Umbilical cord (tissue), 2 donors: ENCODE results near the gene MYL9. TPM values are rescaled to one million over a fixed set of nuclear protein-coding genes. Genes with fewer than 3 reads are reported as not detected.
A peak's percentile ranks its signal among the peaks of the same experiment; 100 is the strongest.
"Not testable (repeated sequence)": the region's sequence is repeated elsewhere in the genome, so short reads cannot be mapped to it uniquely, and the experiment has no call there.

Source experiments
- DNase-seq: peaks from one replicate; pipeline ENCODE4 v3.0.0-alpha.2; 2015; ENCODE audit warnings: low spot score
- total RNA-seq: library from RNA; depleted of rRNA; stranded (reverse); fragments of >200 nt; gene quantifications from one replicate; pipeline ENCODE4 v1.2.3, GENCODE V29; 2014; ENCODE audit warnings: low replicate concordance; ENCODE audit not compliant: insufficient read depth

The MYL9 gene
- total RNA-seq = 46.5 TPM

DNA sequence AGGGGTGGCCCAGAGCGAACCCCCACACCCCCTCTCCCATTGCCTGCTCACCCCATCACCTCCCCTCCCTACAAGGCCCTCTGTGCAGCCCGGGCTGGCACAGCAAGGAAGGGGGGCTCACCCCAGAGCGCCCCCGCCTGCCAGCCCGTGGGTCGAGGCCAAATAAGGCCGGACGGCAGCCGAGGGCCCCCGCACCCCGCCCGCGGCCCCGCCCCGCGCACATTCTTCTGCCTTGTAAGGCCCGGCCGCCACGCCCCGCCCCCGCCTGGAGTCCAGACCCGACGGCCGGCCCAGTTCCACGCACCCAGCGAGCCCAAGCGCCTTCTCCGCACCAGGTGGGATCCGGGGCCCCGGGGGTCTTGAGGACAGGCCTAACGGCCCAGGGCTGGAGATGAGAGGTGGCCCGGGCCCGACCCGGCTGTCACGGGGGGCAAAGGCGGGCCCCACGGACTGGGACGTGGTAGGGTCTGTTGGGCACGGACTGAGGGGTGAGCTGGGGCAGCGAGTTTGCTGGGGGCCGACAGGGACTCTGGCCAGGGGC lies at the start of gene MYL9:
Gene MYL9, plus strand, starts transcription at position 293 of the 541 bp plus-strand sequence. CDS start 3,366 bp downstream, outside the sequence.
- DNase-seq = peak; percentile 92

DNA sequence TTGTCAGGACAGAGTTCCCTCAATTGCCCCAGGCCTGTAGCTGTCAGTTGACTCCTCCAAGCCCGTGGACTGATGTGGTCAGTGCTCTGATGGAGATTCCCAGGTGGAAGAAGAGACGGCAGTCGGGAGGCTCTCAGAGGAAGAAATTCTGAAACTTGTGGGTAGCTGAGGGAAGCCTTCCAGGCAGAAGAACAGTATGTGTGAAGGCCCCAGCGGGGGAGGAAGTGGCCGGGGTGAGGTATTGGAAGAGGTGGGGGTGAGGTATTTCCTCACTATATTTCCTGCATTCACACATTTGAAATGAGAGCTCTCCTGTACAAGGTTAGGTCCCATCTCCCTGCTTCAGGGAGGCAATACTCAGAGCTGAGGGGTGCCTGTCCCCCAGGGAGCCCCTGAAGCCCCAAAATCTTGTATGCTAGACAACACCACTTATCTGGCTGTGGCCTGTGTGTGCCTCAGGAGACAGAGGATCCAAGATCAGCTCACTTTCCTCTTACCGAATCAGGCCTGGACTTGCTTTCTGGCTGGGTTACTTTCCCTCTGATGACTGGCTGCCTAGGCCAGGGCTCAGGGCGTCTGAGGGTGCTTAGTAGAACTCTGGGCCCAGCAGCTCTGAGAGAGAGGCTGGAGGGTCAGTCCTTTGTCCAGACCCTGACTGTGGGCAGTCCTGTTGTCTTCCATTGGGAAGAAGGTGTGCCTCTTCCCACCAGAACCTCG lies 49.3 kb upstream of the MYL9 start:
- peak; percentile 23 for DNase-seq

DNA sequence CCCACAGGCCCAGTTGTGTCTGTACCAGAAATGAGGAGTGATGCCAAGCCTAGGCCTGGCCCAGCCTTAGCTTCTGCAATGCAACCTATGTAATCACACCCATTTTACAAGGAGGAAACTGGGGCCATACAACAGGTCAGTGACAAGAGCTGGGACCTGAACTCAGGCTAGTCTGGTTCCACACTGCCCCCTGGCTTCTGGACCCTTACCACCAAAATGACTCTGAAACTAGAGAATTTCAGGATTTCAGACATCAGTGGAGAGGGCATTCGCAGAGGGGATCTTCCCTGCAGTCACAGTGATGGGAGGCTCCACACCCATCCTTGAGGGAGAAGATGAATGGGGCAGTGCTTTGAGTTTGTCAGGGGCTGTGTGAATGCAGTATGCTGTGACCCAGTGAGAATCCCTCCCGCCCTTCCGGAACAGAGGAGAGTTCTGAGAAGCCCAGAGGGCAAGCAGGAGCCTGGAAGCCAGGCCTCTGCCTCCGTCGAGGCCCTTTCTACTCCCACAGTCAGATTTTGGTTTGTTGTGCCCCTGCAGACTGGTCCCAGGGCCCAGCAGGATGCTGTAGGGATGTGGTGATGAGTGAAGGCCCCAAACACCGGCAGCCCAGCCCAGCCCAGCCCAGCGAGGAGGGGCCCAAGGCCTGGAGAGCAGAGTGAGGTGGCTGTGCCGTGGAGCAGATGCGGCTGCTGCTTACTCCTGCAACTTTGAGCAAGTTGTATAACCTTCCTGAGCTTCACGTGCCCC lies 48.1 kb upstream of the MYL9 start:
- DNase-seq = no peak

DNA sequence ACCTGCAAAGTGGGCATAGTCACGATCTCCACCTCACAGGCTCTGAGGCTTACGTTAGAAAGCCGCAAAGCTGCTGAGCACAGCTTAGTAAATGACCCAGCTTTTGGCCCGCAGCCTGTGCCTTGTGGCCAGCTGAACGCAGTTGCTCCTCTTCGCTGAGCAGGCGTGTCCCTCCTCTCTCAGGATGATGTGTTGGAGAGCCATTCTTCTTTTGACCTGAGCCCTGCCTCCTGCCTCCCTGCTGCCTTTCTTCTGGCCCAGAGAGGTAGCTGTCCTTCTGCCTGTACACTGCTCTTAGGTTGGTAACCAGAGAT lies 47.6 kb upstream of the MYL9 start:
- no peak for DNase-seq

DNA sequence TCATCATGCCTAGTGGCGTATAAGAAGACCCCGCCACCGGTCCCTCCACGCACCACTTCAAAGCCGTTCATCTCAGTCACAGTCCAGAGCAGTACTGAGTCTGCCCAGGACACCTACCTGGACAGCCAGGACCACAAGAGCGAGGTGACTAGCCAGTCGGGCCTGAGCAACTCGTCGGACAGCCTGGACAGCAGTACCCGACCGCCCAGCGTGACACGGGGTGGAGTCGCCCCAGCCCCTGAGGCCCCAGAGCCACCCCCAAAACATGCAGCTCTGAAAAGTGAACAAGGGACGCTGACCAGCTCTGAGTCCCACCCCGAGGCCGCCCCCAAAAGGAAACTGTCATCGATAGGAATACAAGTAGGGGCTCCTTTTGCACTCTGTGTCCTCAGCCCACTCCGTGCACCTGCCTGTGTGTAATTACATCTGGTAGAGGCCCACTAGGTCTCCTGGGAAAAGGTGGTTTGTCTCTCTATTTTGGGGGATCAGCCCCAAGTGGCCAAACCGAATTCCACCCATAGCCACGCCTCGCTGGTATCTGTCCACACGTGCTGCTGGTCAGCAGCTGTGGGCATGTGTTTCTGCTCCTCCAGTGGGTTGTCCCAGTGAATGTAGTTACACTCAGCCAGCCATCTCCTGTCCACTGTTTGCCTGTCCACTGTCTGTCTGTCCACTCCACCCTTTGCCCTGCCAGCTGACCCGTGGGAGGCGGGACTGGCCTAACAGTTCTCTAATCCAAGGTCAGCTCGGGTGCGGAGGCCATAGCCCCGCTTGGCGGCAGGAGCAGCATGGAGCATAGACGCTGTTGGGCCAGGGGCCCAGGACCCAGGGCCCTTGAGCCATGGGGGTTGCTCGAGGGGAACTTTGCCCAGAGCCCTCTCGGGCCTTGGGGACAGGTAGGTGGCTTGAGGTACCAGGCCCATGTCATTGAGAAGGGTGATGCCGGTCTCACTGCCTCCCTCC lies 44.3 kb upstream of the MYL9 start:
- no peak for DNase-seq

DNA sequence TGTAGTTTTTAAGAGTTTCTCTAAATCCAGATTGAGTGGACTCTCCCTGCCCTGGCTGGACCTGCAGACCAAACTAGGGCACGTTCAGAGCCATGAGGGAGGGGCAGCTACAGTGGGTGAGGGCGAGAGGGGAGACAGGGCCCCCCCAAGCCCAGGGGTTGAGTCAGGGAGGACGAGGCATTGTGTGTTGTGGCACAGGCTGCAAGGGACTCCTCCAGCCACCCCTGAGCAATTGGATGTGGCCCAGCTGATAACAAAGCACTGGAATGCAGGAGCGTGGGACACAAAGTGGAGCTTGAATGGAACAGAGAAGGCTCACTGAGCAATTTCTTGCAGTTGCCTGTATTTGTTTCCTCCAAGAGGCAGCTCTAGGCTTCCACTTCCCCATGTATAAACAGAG lies 43.5 kb upstream of the MYL9 start:
- no peak for DNase-seq

- DNase-seq = no peak
These were observed 42.7 kb upstream of the MYL9 start for GRCh38 chr20:36498386-36499179.

GRCh38 chr20:36499211-36499610 lies 42.1 kb upstream of the MYL9 start:
- DNase-seq = no peak

GRCh38 chr20:36499723-36500501 lies 41.4 kb upstream of the MYL9 start:
- no peak for DNase-seq

DNA sequence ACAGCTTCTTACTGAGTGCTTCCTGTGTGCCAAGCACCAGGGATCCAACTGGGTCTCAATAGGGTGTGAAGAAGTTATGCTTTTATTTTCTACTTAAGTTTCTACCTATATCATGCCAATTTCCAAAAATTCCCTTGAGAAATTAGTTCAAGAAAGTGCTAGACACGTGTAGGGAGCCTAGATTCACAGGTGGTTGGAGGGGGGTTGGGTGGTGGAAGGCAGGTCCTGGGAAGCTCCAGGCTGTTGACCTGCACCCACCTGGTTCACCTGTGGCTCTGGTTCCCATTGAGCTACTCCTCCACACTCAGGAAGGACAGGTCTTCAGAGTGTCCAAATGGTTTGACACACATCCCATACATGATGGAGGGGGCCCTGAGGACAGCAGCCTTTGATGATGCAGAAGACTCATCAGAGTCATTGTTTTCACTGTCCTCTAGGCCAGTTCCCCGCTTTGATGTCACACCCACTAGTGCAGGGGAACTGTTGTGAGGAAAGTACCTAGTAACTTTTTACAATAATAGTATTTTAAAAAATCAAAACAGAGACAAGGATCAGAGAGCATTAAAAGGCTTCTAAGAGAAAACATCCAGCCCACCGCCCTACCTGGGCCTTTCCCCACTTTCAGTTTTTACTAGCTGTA lies 39.8 kb upstream of the MYL9 start:
- DNase-seq = no peak

- no peak for DNase-seq
These were observed 37.0 kb upstream of the MYL9 start for GRCh38 chr20:36504295-36504694.

DNA sequence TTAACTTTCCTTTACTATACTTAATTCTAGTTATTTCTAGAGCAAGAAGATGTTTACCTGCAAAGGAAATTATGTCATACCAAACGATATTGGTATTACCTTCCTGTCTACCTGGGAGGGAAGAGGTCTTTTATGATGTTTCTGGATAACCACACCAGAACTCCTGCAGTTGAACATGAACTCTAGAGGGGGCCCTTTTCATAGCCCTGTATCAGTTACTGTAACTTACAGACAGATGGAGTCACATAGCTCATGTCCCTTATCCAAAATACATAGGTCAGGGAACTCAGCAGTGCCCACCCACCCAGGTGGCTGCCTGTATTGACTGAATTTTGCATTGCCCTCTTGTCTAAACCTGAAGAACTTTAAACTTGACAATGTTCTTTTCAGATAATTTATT lies 35.1 kb upstream of the MYL9 start:
- DNase-seq = no peak

- DNase-seq = no peak
These were observed 33.6 kb upstream of the MYL9 start for GRCh38 chr20:36507746-36508145.

DNA sequence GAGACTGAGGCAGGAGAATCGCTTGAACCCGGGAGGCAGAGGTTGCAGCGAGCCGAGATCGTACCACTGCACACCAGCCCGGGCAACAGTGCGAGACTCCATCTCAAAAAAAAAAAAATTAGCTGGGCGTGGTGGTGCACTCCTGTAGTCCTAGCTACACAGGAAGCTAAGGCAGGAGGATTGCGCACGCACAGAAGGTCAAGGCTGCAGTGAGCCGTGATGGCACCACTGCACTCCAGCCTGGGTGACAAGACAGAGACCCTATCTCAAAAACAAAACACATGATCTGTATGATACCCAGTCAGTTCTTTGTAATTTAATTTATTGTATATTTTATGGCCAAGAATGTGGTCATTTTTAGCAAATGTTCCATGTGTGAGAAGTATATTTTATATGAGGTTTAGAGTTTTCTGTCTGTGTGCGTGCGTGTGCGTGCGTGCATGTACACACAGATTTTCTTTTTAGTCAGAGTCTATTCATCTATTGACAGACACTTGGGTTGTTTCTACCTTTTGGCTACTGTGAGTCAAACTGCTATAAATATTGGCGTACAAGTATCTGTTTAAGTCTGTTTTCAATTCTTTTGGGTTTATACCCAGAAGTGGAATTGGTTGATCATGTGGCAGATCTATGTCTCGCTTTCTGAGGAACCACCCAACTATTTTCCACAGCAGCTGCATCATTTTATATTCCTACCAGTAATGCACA lies 22.2 kb upstream of the MYL9 start:
- no peak for DNase-seq

DNA sequence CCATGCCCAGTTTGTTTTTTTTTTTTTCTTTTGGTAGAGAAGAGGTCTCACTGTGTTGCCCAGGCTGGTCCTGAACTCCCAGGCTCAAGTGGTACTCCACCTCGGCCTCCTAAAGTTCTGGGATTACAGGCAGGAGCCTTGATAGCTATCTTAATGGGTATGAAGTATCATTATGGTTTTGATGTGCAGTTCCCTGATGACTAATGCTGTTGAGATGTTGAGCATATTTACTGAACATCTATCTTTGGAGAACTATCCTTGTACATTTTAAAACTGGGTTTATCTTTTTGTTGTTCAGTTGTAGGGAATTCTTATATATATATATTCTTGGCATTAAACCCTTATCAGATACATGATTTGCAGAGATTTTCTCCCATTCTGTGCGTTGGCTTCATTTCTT lies 21.4 kb upstream of the MYL9 start:
- DNase-seq = no peak

DNA sequence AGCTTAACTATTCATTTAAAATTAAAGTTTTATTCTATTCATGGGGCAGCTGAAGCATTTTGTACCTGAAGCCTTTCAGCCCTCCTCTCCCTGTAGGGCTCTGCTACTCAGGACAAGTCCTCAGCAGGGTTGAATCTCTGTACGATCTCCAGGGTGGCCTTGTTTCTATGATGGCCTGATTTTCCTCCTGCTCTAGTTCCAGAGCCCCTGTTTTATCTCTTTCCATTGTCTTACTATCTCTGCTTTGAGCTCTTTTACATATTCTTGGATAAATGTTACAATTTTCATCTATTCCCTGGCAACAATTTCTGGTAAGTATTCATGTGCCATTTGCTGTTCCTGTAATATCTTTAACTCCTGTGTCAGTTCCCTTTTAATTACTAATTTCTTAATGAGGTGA lies 19.8 kb upstream of the MYL9 start:
- no peak for DNase-seq

- DNase-seq = not testable (repeated sequence)
These were observed 18.9 kb upstream of the MYL9 start for GRCh38 chr20:36522412-36522811.

DNA sequence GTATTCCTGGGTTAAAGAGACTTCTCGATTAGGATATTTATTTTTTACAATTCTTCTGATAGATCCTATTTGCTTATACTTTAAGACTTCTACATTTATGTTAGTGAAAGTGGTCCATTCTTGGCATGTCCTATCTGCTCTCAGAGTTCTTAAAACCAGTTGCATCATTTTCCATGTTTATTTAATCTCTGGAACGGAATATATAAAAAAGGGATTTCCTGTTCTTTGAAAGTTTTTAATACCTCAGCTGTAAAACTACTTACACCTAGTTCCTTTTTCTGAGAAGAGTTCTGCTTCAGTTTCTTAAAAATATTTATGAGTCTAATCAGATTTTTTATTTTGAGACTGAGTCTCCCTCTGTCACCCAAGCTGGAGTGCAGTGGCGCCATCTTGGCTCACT lies 18.0 kb upstream of the MYL9 start:
- no peak for DNase-seq
